ENCODE data around the gene HNF4A.

DNA sequence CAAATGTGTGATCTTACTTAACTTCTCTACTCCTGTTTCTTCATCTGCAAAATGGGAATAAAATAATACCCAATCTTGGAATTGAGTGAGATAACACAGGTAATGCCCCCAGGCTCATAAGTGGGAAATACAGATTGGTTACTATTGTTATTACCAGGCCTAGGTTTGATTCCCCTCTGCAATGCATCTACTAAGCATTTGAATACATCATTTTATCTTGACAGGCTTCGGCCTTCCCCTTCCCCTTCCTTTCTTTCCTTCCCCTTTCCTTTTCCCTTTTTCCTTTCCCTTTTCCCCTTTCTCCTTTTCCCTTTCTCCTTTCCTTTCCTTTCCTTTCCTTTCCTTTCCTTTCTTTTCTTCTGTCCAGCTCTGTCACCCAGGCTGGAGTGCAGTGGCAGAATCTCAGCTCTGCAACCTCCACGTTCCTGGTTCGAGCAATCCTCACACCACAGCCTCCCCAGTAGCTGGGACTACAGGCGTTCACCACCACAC is 7.3 kb upstream of the HNF4A start:
- TF ChIP-seq, protein P1, sequence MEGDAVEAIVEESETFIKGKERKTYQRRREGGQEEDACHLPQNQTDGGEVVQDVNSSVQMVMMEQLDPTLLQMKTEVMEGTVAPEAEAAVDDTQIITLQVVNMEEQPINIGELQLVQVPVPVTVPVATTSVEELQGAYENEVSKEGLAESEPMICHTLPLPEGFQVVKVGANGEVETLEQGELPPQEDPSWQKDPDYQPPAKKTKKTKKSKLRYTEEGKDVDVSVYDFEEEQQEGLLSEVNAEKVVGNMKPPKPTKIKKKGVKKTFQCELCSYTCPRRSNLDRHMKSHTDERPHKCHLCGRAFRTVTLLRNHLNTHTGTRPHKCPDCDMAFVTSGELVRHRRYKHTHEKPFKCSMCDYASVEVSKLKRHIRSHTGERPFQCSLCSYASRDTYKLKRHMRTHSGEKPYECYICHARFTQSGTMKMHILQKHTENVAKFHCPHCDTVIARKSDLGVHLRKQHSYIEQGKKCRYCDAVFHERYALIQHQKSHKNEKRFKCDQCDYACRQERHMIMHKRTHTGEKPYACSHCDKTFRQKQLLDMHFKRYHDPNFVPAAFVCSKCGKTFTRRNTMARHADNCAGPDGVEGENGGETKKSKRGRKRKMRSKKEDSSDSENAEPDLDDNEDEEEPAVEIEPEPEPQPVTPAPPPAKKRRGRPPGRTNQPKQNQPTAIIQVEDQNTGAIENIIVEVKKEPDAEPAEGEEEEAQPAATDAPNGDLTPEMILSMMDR (conservative IDR thresholded peaks at IDR 0.05) = no peak
- TF ChIP-seq EZH2 (IDR thresholded peaks at IDR 0.05; ENCODE audit: low read depth) = no peak

Data from PC-9 (cell line).